Ovary (tissue), 9 donors: ENCODE data around the gene VILL. TPM values are rescaled to one million over a fixed set of nuclear protein-coding genes. Genes with fewer than 3 reads are reported as not detected.
A peak's percentile ranks its signal among the peaks of the same experiment; 100 is the strongest.

Experiments used
- DNase-seq, 5 donors: peaks; one replicate each; pipeline ENCODE4 v3.0.0-alpha.2; 2019 to 2020
- H3K27ac ChIP-seq, 2 donors: fragments of 200-600 bp; one replicate each; pipeline versions ENCODE4 v1.5.1 to v1.8.0; 2019 to 2022
- H3K27me3 ChIP-seq: fragments of 200-600 bp; one replicate; pipeline ENCODE4 v1.8.0; 2022
- H3K36me3 ChIP-seq: fragments of 200-600 bp; sonication (generic); one replicate; pipeline ENCODE4 v1.5.1; 2019
- H3K4me1 ChIP-seq: one replicate; pipeline ENCODE4 v1.8.1; 2013; ENCODE audit warnings: mild to moderate bottlenecking, moderate library complexity; ENCODE audit not compliant: insufficient read depth
- H3K4me3 ChIP-seq: fragments of 200-600 bp; sonication (generic); one replicate; pipeline ENCODE4 v1.5.1; 2017
- H3K9me3 ChIP-seq, 2 donors: fragments of 200-600 bp in 1 of 2; sonication (generic) in 1 of 2; one replicate each; pipeline versions ENCODE4 v1.5.1 to v1.8.1; 2013 to 2019; ENCODE audit warnings: mild to moderate bottlenecking in 1 of 2, moderate library complexity in 1 of 2
- EP300 ChIP-seq: sonication (generic); formaldehyde crosslinking; IDR thresholded peaks from one replicate; pipeline ENCODE4 v1.6.1; 2017; ENCODE audit warnings: antibody characterized with exemption
- POLR2A ChIP-seq: fragments of 450-650 bp; IDR thresholded peaks from one replicate; pipeline ENCODE4 v1.6.1; 2017; ENCODE audit warnings: antibody characterized with exemption, mild to moderate bottlenecking, moderate library complexity
- WGBS, 3 donors: extraction: QIAGEN DNeasy Blood & Tissue Kit in 1 of 3; methylation state at CpG; one replicate each; pipeline versions ENCODE4 v1.1.5 to v1.1.7; 2013 to 2017; 5-methylcytosine and 5-hydroxymethylcytosine counted together
- intact Hi-C, 4 donors: fragments of 100-400 bp; cut with DNase I; formaldehyde crosslinking; loops; one replicate each; pipeline versions ENCODE4 v1.11.0 to v1.15.1; 2022 to 2023
- polyA plus RNA-seq, 2 donors: library from polyadenylated mRNA; stranded (reverse); fragments of 200-250 nt in 1 of 2; fragments of 350-450 nt in 1 of 2; fragmentation: Illumina TruSeq in 1 of 2; extraction: RNeasy Lipid Tissue Mini Kit (QIAGEN cat#74804) in 1 of 2; gene quantifications; one replicate each; pipeline ENCODE4 v1.2.3, GENCODE V29; 2013 to 2014
- total RNA-seq, 7 donors: library from RNA; depleted of rRNA in 2 of 7; stranded (reverse); fragments of >200 nt in 2 of 7; fragmentation: NEBNext Ultra II Directional in 3 of 7; extraction: Animal tissue kit (Norgen Biotek cat#: 25700) in 3 of 7; gene quantifications; one replicate each; pipeline versions ENCODE4 v1.1.0 to v1.2.4, GENCODE V29; 2016 to 2023
- TF ChIP-seq, protein P1 (sequence below), 3 donors: fragments of 450-650 bp in 2 of 3; fragments of 200-600 bp in 1 of 3; IDR thresholded peaks; one replicate each; pipeline versions ENCODE4 v1.5.1 to v1.8.0; 2016 to 2022; ENCODE audit warnings: antibody characterized with exemption in 3 of 3, mild to moderate bottlenecking in 1 of 3
- donor health status: DM: no; HTN: no; CAD: no; lungs with moderate emphysema.
- donor health status: DM: no; HTN: no; CAD: no.
- donor health status: Bipolar disorder and iron deficiency.
- donor health status: DM: yes; HTN: yes; CAD: no.
- donor health status: DM: no; HTN: no; CAD: no.
- donor health status: DM: yes; HTN: yes; CAD: no.

Gene VILL
- total and polyA plus RNA-seq, 9 donors, result 4.8 to 13.2 (median 8.8) TPM

DNA sequence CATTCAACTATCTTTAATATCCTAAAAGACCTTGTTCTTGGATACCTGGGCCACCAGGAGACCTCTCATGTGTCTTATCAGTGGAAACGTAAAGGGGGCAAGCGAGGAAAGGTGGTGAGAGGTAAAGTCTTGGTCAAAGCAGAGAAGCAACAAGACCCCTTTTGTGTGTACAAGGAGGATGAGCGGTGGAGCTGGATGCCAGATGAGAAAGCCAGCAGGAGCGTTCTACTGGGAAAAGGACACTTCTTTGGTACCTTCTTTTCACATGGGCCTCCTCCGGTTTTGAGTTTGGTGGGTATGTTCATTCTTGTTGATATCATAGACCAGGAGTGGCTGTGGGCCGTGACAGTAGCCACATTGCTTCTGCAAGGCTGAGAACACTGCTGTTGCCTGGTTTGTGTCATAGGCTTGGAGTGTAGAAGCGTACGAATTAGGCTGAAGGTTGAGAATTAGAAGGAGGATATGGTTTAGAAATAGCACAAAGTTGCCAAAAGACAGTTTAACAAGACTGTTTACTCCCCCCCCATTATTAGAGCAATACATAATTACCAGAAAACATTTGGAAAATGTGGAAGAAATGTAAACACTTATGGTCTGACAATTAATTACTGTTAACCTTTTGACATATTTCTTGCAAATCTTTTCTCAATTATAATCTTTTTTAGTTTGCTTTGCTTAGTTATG, 46.8 kb upstream of the VILL start:
- no peak for DNase-seq
- intact Hi-C loops, result no loop called here
- H3K36me3 ChIP-seq, result no peaks in the 10 kb centered on the region
- peak overlapping the region in 1 of 2 donors; percentile 45 for H3K27ac ChIP-seq
- TF ChIP-seq, protein P1, sequence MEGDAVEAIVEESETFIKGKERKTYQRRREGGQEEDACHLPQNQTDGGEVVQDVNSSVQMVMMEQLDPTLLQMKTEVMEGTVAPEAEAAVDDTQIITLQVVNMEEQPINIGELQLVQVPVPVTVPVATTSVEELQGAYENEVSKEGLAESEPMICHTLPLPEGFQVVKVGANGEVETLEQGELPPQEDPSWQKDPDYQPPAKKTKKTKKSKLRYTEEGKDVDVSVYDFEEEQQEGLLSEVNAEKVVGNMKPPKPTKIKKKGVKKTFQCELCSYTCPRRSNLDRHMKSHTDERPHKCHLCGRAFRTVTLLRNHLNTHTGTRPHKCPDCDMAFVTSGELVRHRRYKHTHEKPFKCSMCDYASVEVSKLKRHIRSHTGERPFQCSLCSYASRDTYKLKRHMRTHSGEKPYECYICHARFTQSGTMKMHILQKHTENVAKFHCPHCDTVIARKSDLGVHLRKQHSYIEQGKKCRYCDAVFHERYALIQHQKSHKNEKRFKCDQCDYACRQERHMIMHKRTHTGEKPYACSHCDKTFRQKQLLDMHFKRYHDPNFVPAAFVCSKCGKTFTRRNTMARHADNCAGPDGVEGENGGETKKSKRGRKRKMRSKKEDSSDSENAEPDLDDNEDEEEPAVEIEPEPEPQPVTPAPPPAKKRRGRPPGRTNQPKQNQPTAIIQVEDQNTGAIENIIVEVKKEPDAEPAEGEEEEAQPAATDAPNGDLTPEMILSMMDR (IDR thresholded peaks at IDR 0.05), result no peak
- TF ChIP-seq EP300 (no peak), POLR2A (no peak)
- no peak overlapping the region for H3K4me3 ChIP-seq
- no peaks in the 10 kb centered on the region for H3K27me3 ChIP-seq
- H3K9me3 ChIP-seq, result no peaks in the 10 kb centered on the region
- WGBS, 3 donors, result 58 to 63% (median 62%) methylated on average over 8 of the region's 8 CpGs
- H3K4me1 ChIP-seq, result peaks cover 39% of the 10 kb centered on the region

DNA sequence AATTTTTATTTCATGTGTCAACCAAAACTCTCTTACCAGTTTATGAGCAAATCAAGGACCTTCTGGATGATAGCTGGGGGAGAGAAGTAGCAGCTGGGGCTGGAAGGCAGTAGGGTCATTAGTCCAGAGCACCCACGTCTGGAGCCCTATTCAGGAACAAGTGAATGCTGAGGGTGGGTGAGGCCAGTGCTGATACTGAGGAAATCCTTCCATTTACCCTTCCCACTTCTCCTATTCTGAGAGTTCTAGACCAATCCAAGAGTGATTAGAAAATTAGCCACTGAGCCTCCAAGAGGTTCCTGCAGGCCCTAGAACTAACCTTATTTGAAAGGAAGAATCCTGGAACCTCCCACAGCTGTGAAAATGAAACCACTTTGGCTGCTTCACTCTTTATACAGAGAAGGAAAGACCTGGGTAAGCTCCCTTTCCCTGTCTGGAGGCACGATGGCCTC, 46.2 kb upstream of the VILL start:
- Histone ChIP-seq H3K27ac (peak overlapping the region in 1 of 2 donors; percentile 45), H3K9me3 (no peaks in the 10 kb centered on the region), H3K4me3 (no peak overlapping the region), H3K27me3 (no peaks in the 10 kb centered on the region), H3K36me3 (no peaks in the 10 kb centered on the region), H3K4me1 (peaks cover 39% of the 10 kb centered on the region)
- 6 to 16% (median 8%) methylated on average over 2 of the region's 2 CpGs for WGBS, 3 donors
- TF ChIP-seq POLR2A (no peak), EP300 (no peak)
- TF ChIP-seq, protein P1 (IDR thresholded peaks at IDR 0.05), result no peak
- DNase-seq, result no peak
- intact Hi-C loops, result no loop called here

DNA sequence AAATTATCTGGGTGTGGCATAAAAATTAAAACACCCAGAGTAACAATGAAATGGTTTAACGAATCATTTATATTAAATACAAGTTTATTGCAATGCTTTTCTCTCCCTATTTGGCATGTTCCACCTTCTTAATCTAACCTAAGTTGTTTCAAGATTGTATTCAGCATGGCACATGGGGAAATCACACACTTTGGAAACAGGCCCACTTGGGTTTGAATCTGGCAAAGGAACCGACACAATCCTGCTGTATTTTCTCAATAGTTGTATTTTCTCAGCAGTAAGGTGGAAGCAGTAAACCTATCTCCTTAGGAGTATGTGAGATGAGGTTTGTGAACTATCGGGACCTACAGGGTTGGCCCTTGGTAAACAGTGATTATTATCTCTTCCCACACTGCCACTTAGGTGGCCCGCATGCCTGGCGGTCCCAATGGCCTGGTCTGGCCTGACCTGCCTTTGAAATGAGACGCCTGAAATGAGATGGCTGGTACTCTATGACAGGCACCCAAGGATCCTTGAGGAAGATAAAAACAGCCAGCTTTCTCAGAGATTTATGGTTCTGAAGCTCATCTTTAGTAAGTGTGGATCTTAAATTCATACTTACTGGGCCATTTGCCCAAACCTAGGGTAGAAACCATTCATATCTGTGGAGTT, 45.3 kb upstream of the VILL start:
- no peak for TF ChIP-seq POLR2A
- TF ChIP-seq, protein P1 (IDR thresholded peaks at IDR 0.05), result no peak
- no peak for TF ChIP-seq EP300
- H3K4me3 ChIP-seq, result no peak overlapping the region
- DNase-seq, result no peak
- WGBS, 3 donors, result 44 to 57% (median 55%) methylated on average over 6 of the region's 6 CpGs
- peaks cover 41% of the 10 kb centered on the region for H3K4me1 ChIP-seq
- H3K9me3 ChIP-seq, result no peaks in the 10 kb centered on the region
- H3K27ac ChIP-seq, result peak overlapping the region in 1 of 2 donors; percentile 45
- H3K36me3 ChIP-seq, result no peaks in the 10 kb centered on the region
- no peaks in the 10 kb centered on the region for H3K27me3 ChIP-seq
- intact Hi-C loops, result no loop called here

DNA sequence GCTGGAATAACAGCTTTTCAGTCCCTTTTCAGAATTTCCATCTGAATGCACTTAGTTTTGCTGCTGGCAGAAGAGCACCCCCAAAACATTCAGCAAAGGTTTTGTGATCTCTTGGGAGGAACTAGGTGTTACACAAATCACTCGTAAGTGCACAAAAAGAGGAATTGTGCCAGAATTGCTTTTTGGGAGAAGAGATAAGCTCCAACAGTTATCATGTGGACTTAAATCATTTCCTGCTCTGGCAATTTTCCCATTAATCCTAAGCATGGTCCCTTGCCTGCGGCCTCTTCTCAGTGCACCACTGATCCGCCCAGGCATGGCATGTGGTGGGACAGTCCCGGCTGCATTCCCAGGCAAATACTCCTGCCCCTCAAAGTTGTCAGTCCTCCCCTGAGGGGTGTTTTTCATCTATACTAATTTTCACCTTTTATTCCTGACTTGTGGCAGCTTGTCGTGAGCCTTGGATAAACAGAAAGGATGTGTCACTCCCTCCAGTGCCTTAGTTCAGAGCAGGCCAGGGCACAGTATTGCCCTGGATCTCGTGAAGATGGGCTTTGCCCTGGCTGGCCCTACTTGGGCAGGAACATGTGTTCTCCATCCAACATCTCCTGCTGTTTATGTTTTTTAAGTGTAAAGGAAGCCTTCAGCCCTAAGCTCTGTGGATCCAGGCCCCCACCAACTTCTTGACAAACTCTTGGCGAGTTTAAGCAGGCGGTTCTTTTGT, 44.6 kb upstream of the VILL start:
- Histone ChIP-seq H3K9me3 (no peaks in the 10 kb centered on the region), H3K4me1 (peaks cover 40% of the 10 kb centered on the region), H3K27ac (peak overlapping the region in 1 of 2 donors; percentile 51), H3K27me3 (no peaks in the 10 kb centered on the region), H3K4me3 (no peak overlapping the region), H3K36me3 (no peaks in the 10 kb centered on the region)
- WGBS, 3 donors, result 21 to 34% (median 30%) methylated on average over 8 of the region's 8 CpGs
- DNase-seq, result no peak
- TF ChIP-seq, protein P1 (IDR thresholded peaks at IDR 0.05), result no peak
- TF ChIP-seq POLR2A (no peak), EP300 (no peak)
- intact Hi-C loops, result no loop called here
